Measurements from ENCODE around the gene ILDR1. TPM values are rescaled to one million over a fixed set of nuclear protein-coding genes. Genes with fewer than 3 reads are reported as not detected.

Gene ILDR1
- total and polyA plus RNA-seq, 2 experiments from 2014 or later: 0.66 to 0.97 TPM

DNA sequence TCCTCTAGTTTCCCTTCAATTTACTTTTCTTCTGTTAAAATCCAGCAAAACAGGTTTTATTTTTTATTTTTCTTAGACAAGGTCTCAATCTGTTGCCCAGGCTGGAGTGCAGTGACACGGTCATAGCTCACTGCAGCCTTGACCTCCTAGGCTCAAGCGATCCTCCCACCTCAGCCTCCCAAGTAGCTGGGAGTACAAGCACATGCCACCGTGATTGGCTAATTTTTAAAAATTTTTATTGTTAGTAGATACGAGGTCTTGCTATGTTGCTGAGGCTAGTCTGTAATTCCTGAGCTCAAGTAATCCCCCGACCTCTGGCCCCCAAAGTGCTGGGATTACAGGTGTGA is 41.6 kb downstream of the ILDR1 start:
- Histone ChIP-seq H3F3A (replicated peaks; ENCODE audit: low read depth) (no peaks in the 10 kb centered on the region), H3K27ac (ENCODE audit: low read depth) (no peak overlapping the region), H3K36me3 (ENCODE audit: insufficient read depth) (no peaks in the 10 kb centered on the region), H3K9me2 (ENCODE audit: insufficient read depth) (0 out of 2 replicates have a peak, but pooled peaks cover 5% of the 10 kb centered on the region), H3K79me2 (replicated peaks; ENCODE audit: insufficient read depth) (no peaks in the 10 kb centered on the region), H3K27me3 (ENCODE audit: insufficient read depth) (no peaks in the 10 kb centered on the region), H3K4me2 (no peak overlapping the region), H4K20me1 (replicated peaks; ENCODE audit: insufficient read depth) (no peaks in the 10 kb centered on the region), H3K4me1 (ENCODE audit: insufficient read depth) (no peaks in the 10 kb centered on the region), H3K4me3 (no peak overlapping the region), H2AFZ (no peak overlapping the region)
- peaks cover 20% of the 10 kb centered on the region; the same call in 2 of the 3 replicates for H3K36me3 Mint-ChIP-seq (ENCODE audit: low read depth)
- peaks cover 20% of the 10 kb centered on the region for H3K9me3 Mint-ChIP-seq
- ATAC-seq (no peak), DNase-seq (ENCODE audit: low spot score) (no peak)
- H3K4me3 Mint-ChIP-seq: no peak overlapping the region
- peaks cover 1% of the 10 kb centered on the region for H3K27me3 Mint-ChIP-seq (ENCODE audit: insufficient read depth, low read depth, poor library complexity)
- H3K27ac Mint-ChIP-seq: no peak overlapping the region
- no peaks in the 10 kb centered on the region for H3K4me1 Mint-ChIP-seq
- TF ChIP-seq ZNF114 (CRISPR knock-in tag; IDR thresholded peaks at IDR 0.05) (no peak), JUNB (IDR thresholded peaks at IDR 0.05; ENCODE audit: unreplicated experiment) (no peak), EZH2phosphoT487 (IDR thresholded peaks at IDR 0.05; ENCODE audit: unreplicated experiment) (no peak), POLR2AphosphoS5 (IDR thresholded peaks at IDR 0.05; ENCODE audit: low read depth) (no peak), NANOG (IDR thresholded peaks at IDR 0.05; ENCODE audit: borderline replicate concordance) (no peak)
- TF ChIP-seq, protein P1, sequence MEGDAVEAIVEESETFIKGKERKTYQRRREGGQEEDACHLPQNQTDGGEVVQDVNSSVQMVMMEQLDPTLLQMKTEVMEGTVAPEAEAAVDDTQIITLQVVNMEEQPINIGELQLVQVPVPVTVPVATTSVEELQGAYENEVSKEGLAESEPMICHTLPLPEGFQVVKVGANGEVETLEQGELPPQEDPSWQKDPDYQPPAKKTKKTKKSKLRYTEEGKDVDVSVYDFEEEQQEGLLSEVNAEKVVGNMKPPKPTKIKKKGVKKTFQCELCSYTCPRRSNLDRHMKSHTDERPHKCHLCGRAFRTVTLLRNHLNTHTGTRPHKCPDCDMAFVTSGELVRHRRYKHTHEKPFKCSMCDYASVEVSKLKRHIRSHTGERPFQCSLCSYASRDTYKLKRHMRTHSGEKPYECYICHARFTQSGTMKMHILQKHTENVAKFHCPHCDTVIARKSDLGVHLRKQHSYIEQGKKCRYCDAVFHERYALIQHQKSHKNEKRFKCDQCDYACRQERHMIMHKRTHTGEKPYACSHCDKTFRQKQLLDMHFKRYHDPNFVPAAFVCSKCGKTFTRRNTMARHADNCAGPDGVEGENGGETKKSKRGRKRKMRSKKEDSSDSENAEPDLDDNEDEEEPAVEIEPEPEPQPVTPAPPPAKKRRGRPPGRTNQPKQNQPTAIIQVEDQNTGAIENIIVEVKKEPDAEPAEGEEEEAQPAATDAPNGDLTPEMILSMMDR (conservative IDR thresholded peaks at IDR 0.05; ENCODE audit: low read depth in 2 of 2): no peak
- TF ChIP-seq, protein P2, sequence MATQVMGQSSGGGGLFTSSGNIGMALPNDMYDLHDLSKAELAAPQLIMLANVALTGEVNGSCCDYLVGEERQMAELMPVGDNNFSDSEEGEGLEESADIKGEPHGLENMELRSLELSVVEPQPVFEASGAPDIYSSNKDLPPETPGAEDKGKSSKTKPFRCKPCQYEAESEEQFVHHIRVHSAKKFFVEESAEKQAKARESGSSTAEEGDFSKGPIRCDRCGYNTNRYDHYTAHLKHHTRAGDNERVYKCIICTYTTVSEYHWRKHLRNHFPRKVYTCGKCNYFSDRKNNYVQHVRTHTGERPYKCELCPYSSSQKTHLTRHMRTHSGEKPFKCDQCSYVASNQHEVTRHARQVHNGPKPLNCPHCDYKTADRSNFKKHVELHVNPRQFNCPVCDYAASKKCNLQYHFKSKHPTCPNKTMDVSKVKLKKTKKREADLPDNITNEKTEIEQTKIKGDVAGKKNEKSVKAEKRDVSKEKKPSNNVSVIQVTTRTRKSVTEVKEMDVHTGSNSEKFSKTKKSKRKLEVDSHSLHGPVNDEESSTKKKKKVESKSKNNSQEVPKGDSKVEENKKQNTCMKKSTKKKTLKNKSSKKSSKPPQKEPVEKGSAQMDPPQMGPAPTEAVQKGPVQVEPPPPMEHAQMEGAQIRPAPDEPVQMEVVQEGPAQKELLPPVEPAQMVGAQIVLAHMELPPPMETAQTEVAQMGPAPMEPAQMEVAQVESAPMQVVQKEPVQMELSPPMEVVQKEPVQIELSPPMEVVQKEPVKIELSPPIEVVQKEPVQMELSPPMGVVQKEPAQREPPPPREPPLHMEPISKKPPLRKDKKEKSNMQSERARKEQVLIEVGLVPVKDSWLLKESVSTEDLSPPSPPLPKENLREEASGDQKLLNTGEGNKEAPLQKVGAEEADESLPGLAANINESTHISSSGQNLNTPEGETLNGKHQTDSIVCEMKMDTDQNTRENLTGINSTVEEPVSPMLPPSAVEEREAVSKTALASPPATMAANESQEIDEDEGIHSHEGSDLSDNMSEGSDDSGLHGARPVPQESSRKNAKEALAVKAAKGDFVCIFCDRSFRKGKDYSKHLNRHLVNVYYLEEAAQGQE (IDR thresholded peaks at IDR 0.05; ENCODE audit: unreplicated experiment): no peak

DNA sequence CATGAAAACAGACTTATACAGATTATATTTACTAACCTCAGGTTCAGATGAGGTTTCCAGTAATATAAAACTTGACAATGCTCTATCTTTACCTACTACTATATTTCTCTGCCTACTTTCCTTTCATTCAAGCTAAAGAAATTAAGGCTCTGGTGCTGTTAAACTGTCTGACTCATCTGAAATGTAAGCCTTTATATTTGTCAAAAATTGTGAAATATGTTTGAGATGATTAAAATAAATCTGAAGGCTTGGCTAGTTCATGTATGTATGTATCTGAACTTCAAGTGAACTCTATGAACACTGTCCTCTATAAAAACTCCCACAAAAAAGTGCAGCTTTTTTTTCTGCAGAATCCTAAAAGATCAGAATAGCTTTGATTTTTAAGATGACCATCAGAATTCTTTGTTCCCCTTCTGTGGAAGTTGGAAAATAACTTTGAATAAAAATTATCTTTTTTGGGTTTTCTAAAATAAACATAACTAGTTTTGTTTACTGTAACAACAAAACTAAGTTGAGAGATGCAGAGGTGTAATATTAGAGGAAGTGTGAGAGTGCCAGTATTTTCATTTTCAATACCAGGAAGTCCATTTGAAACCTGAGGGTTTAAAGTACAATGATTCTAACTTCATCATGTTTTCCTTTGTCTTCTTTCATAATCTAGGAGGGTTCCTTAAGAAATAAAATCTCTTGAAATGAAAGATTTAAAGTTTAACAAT is 42.2 kb downstream of the ILDR1 start:
- 0 out of 2 replicates have a peak, but pooled peaks cover 5% of the 10 kb centered on the region for H3K9me2 ChIP-seq (ENCODE audit: insufficient read depth)
- H3K4me2 ChIP-seq: no peak overlapping the region
- no peaks in the 10 kb centered on the region for H3K79me2 ChIP-seq (replicated peaks; ENCODE audit: insufficient read depth)
- no peak for ATAC-seq
- no peaks in the 10 kb centered on the region for H3K4me1 ChIP-seq (ENCODE audit: insufficient read depth)
- Mint-ChIP-seq H3K36me3 (ENCODE audit: low read depth) (peaks cover 23% of the 10 kb centered on the region), H3K4me1 (no peaks in the 10 kb centered on the region), H3K27ac (no peak overlapping the region), H3K9me3 (peaks cover 24% of the 10 kb centered on the region), H3K4me3 (no peak overlapping the region), H3K27me3 (ENCODE audit: insufficient read depth, low read depth, poor library complexity) (peaks cover 1% of the 10 kb centered on the region)
- no peak overlapping the region for H2AFZ ChIP-seq
- TF ChIP-seq JUNB (IDR thresholded peaks at IDR 0.05; ENCODE audit: unreplicated experiment) (no peak), EZH2phosphoT487 (IDR thresholded peaks at IDR 0.05; ENCODE audit: unreplicated experiment) (no peak)
- TF ChIP-seq, protein P3, sequence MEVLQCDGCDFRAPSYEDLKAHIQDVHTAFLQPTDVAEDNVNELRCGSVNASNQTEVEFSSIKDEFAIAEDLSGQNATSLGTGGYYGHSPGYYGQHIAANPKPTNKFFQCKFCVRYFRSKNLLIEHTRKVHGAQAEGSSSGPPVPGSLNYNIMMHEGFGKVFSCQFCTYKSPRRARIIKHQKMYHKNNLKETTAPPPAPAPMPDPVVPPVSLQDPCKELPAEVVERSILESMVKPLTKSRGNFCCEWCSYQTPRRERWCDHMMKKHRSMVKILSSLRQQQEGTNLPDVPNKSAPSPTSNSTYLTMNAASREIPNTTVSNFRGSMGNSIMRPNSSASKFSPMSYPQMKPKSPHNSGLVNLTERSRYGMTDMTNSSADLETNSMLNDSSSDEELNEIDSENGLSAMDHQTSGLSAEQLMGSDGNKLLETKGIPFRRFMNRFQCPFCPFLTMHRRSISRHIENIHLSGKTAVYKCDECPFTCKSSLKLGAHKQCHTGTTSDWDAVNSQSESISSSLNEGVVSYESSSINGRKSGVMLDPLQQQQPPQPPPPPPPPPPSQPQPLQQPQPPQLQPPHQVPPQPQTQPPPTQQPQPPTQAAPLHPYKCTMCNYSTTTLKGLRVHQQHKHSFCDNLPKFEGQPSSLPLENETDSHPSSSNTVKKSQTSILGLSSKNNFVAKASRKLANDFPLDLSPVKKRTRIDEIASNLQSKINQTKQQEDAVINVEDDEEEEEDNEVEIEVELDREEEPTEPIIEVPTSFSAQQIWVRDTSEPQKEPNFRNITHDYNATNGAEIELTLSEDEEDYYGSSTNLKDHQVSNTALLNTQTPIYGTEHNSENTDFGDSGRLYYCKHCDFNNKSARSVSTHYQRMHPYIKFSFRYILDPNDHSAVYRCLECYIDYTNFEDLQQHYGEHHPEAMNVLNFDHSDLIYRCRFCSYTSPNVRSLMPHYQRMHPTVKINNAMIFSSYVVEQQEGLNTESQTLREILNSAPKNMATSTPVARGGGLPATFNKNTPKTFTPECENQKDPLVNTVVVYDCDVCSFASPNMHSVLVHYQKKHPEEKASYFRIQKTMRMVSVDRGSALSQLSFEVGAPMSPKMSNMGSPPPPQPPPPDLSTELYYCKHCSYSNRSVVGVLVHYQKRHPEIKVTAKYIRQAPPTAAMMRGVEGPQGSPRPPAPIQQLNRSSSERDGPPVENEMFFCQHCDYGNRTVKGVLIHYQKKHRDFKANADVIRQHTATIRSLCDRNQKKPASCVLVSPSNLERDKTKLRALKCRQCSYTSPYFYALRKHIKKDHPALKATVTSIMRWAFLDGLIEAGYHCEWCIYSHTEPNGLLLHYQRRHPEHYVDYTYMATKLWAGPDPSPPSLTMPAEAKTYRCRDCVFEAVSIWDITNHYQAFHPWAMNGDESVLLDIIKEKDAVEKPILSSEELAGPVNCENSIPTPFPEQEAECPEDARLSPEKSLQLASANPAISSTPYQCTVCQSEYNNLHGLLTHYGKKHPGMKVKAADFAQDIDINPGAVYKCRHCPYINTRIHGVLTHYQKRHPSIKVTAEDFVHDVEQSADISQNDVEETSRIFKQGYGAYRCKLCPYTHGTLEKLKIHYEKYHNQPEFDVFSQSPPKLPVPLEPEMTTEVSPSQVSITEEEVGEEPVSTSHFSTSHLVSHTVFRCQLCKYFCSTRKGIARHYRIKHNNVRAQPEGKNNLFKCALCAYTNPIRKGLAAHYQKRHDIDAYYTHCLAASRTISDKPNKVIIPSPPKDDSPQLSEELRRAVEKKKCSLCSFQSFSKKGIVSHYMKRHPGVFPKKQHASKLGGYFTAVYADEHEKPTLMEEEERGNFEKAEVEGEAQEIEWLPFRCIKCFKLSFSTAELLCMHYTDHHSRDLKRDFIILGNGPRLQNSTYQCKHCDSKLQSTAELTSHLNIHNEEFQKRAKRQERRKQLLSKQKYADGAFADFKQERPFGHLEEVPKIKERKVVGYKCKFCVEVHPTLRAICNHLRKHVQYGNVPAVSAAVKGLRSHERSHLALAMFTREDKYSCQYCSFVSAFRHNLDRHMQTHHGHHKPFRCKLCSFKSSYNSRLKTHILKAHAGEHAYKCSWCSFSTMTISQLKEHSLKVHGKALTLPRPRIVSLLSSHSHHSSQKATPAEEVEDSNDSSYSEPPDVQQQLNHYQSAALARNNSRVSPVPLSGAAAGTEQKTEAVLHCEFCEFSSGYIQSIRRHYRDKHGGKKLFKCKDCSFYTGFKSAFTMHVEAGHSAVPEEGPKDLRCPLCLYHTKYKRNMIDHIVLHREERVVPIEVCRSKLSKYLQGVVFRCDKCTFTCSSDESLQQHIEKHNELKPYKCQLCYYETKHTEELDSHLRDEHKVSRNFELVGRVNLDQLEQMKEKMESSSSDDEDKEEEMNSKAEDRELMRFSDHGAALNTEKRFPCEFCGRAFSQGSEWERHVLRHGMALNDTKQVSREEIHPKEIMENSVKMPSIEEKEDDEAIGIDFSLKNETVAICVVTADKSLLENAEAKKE (CRISPR knock-in tag; IDR thresholded peaks at IDR 0.05): no peak
- no peak for DNase-seq (ENCODE audit: low spot score)
- no peaks in the 10 kb centered on the region for H3K36me3 ChIP-seq (ENCODE audit: insufficient read depth)
- no peaks in the 10 kb centered on the region for H3F3A ChIP-seq (replicated peaks; ENCODE audit: low read depth)
- no peak overlapping the region for H3K4me3 ChIP-seq
- no peak overlapping the region for H3K27ac ChIP-seq (ENCODE audit: low read depth)
- no peaks in the 10 kb centered on the region for H3K27me3 ChIP-seq (ENCODE audit: insufficient read depth)
- H4K20me1 ChIP-seq (replicated peaks; ENCODE audit: insufficient read depth): no peaks in the 10 kb centered on the region
